RWPE1 (cell line): ENCODE results near the gene DQX1.

Experiments used
- CTCF ChIA-PET: fragments of 350-600 bp; sonication (Branson Sonifier 250); formaldehyde crosslinking; extraction: SDS; loops from one replicate; lab custom pipeline; 2021; lab: Yijun Ruan, JAX
- POLR2A ChIA-PET: fragments of 400-600 bp; formaldehyde crosslinking; extraction: SDS; loops from one replicate; lab custom pipeline; 2020; ENCODE audit warnings: antibody characterized with exemption; ENCODE audit not compliant: low non-redundant PET; lab: Yijun Ruan, JAX
- DNase-seq: peaks from one replicate; pipeline ENCODE4 v3.0.0; 2012; ENCODE audit warnings: low spot score
- H3K27ac ChIP-seq: fragments of 450-650 bp; 2 replicates; pipeline ENCODE4 v1.5.1; 2017
- CTCF ChIP-seq: fragments of 450-650 bp; conservative IDR thresholded peaks from 2 replicates; pipeline ENCODE4 v1.5.1; 2017; ENCODE audit warnings: low read depth, mild to moderate bottlenecking

The DQX1 gene

DNA sequence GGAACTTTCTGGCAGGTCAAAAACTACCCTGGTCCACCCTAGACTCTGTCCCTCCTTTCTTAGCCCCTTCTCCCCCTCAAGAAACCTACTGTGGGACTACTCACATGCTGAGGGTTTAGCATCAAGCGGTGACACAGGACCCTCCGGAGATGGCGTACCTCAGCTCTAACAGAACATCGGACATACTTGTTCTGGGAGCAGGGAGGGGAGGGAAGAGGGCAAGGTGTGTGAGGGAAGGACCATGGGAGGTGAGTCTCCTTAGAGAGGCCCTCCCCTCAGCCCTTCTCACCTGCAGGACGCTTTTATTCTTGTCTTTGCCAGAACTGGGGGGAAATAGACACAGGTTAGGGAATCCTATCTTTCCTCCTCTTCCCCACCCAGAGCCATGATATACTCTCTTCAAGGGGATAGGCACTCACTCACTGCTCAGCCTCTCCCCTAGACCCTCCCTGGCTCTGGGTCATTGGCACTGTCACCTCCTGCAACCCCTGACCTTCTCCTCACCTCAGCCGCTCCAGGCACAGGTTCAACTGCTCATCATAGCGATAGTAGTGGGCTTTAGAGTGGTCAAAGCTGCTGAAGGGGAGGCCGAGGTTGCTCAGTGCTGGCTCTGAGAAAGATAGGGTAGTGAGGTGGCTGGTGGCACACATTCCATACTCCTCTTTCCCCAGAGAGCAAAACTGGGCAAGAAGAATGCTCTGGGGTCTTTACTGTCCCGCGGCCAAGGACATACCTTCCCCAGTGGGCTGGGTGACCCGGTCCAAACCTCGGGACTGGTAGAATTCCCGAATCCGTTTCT, 20.4 kb downstream of the DQX1 start:
- POLR2A ChIA-PET = no interaction called here

DNA sequence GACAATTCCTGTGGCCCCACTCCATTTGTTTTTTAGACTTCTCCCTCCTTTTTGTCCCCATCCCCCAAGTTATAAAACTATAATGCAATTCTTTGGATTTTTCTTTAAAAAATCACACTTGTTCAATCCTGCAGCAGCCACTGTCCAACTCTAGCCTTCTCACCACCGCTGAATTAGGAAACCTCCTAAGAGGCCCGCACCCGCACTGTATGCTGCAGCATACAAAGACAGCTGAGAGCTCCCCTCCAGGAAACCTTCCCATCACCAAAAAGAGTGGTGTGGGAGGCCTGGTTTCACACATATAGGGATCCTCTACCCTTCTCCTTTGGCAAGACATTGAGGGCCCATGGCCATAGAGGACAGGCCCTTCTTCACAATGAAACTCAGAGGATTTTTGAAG, 21.4 kb downstream of the DQX1 start:
- ChIA-PET POLR2A (interaction anchor here (0.6 kb wide), 1 partner anchor 33 kb away, joined by 6 read pairs; no protein-coding TSS in a partner anchor), CTCF (interaction anchor here (1.9 kb wide), 1 partner anchor 22 kb away, joined by 7 read pairs; the partner anchor contains the start of genes CCDC142 and TTC31)
- DNase-seq = no peak
- TF ChIP-seq CTCF = no peak
- peak overlapping the region; percentile 96 for H3K27ac ChIP-seq

More for the DNA sequence above, 20.4 kb downstream of the DQX1 start:
- no peak for DNase-seq
- CTCF ChIA-PET = interaction anchor here (1.3 kb wide), 1 partner anchor 20 kb away, joined by 5 read pairs; the partner anchor contains the start of gene DQX1
- H3K27ac ChIP-seq = peak overlapping the region; percentile 96
- no peak for TF ChIP-seq CTCF

DNA sequence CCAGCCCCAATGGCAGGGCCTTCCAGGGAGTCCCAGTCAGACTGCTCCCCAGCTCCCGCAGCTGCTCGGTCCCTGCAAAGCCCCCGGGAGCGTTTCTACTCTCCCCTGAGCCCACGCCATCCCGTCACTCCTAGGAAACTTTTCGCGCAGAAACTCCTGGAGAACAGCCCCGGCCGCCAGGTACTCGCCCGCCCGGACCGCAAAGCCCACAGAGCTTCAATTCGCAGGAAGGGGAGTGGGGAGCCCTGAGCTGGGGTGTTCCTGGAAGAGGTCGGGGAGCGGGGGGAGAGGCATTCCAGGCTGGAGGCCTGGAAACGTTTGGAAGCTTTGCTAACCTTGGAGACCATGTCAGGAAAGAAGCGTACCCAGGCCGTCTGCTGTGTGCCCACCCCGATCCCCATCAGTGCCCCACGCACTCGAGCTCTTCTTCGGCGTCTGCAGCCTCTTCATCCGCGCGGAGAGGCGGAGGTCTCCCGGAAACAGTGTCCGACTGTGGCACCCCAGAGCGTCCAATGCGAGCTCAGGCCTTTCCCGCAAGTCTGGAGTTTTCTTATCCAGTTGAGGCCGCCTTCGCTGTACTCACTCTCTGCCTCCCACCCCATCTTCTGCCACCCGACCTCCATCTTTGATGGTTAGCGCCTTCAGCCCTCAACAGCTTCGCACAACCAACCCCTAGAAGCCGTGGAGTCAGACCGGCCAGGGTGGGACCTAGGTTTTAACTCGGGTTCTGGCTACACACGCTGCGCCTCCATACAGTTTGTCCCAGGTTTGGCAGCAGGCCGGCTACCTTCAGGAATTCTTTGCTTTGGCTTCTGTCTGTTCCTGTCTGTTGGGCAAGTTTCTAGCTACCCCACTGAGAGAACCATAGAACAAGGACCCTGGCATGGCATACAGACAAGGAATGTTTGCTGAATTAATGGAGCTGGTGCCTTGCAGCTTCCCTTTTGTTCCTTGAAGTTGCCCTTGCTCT, 22.2 kb downstream of the DQX1 start:
- no peak for DNase-seq
- TF ChIP-seq CTCF = no peak
- CTCF ChIA-PET = interaction anchor here (0.6 to 1.9 kb wide), 4 partner anchors 10 to 96 kb away, joined by 3 to 7 read pairs (median 3); partner anchors contain the start of genes CCDC142 and TTC31
- POLR2A ChIA-PET = interaction anchor here (0.9 to 1.0 kb wide), 3 partner anchors 20 to 25 kb away, joined by 3 to 4 read pairs (median 3); no protein-coding TSS in a partner anchor
- H3K27ac ChIP-seq = peak overlapping the region; percentile 96

DNA sequence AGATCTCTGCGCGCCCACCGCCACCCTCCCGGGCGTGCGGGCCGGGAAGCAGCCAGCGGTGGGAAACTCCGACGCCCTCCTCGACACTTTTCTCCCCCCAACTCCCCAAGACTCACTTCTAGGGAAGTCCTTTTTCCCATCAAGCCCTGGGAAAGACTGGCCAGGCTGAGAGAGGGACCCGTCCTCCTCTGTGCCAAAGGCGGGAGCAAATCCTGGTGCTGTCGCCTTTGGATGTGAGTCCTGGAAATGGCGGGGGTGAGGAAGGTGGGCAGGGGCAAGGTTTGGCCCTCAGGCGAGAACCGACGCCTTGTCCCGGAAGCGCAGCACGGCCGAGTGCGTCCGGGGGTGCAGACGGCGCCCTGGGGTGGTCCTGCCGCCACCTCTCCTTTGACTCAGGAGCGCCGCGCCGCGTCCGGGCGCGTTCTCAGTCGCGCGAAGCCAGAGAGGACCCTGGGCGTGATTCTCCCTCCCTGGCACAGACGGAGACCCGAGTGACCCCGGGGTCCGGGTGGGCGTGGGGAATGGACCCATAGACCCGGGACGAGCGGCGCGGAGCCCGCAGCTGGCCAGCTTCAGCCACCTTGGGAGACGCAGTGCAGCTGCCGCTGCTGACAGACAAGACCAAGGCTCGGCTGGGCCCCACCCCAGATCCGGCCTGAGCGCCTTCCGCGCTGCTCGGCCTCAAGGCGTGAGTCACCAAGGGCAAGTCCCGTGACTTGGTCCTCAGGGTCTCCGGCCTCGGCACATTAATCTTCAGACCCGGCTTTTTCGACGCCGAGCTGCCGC, 23.1 kb downstream of the DQX1 start:
- POLR2A ChIA-PET = interaction anchor here (0.9 to 1.0 kb wide), 3 partner anchors 19 to 26 kb away, joined by 3 to 4 read pairs (median 3); no protein-coding TSS in a partner anchor
- CTCF ChIA-PET = interaction anchor here (0.6 to 1.9 kb wide), 4 partner anchors 11 to 99 kb away, joined by 3 to 7 read pairs (median 3); partner anchors contain the start of genes CCDC142 and TTC31
- H3K27ac ChIP-seq = peak overlapping the region; percentile 96
- peak; percentile 49 for TF ChIP-seq CTCF
- DNase-seq = peak; percentile 75

DNA sequence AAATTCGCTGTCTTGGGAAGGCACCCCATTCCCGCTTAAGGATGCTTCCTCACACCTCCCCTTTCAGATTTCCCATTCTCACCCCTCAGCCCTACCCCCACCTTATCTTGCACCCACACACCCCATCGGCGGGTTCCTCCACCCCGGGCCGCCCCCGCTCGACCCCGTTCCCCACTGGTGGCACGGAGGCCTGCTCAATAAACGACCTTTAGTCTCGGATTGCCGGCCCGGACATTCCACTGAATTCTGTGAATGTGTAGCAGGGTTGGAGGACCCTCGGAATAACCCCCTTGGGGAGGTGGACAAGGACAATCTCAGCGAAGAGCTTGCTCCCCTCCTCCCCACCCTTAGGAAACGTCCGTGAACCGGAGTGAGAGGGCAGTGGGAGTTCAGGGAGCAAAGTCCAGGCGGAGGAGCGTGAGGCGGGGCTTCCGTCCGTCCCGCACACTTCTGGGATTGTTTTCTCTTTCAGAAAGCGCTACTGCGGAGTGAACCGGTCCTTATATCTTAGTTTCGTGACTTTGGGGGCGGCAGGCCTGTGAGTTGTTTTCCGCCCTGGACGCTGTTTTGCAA, 23.8 kb downstream of the DQX1 start:
- ChIA-PET CTCF (interaction anchor here (0.6 kb wide), 1 partner anchor 43 kb away, joined by 3 read pairs; no protein-coding TSS in a partner anchor), POLR2A (no interaction called here)
- DNase-seq = no peak
- peak overlapping the region; percentile 96; the same call in 1 of the 2 replicates for H3K27ac ChIP-seq
- TF ChIP-seq CTCF = no peak
